H1 (cell line): ENCODE results near the gene RNASE4. TPM values are rescaled to one million over a fixed set of nuclear protein-coding genes. Genes with fewer than 3 reads are reported as not detected.
A peak's percentile ranks its signal among the peaks of the same experiment; 100 is the strongest.

Experiments used
- CTCF ChIA-PET: fragments of 300-600 bp; sonication (Branson Sonifier 250); formaldehyde crosslinking; loops from one replicate; lab custom pipeline; 2021; ENCODE audit not compliant: partially characterized antibody; lab: Charles Lee
- POLR2A ChIA-PET: fragments of 300-600 bp; sonication (Branson Sonifier 250); formaldehyde crosslinking; loops from one replicate; lab custom pipeline; 2021; ENCODE audit warnings: inconsistent platforms; ENCODE audit not compliant: partially characterized antibody; lab: Charles Lee
- DNase-seq, 2 experiments: peaks; one replicate each; pipeline versions ENCODE4 v3.0.0 to v3.0.0-alpha.2; 2010 to 2022; ENCODE audit warnings: low spot score in 2 of 2, low read depth in 1 of 2, mixed read lengths in 1 of 2
- FAIRE-seq: peaks from 2 replicates; lab custom pipeline; 2011; peaks lifted over from hg19 to GRCh38; lab: Jason Lieb, UNC
- H2AFZ ChIP-seq: 2 replicates; pipeline ENCODE4 v1.8.1; 2012; ENCODE audit warnings: low read length, inconsistent platforms
- H2AK5ac ChIP-seq: 2 replicates; pipeline ENCODE4 v1.6.1; 2013; ENCODE audit warnings: low read depth, low read length
- H2BK120ac ChIP-seq: replicated peaks from 2 replicates; pipeline ENCODE3; 2013; ENCODE audit warnings: low read depth, low read length, inconsistent platforms
- H2BK12ac ChIP-seq: 2 replicates; pipeline ENCODE4 v1.6.1; 2013; ENCODE audit warnings: low read depth, low read length
- H2BK15ac ChIP-seq: 2 replicates; pipeline ENCODE4 v1.6.1; 2013; ENCODE audit warnings: low read length
- H2BK20ac ChIP-seq: 2 replicates; pipeline ENCODE4 v1.6.1; 2013; ENCODE audit warnings: low read length
- H2BK5ac ChIP-seq: 2 replicates; pipeline ENCODE4 v1.6.1; 2013; ENCODE audit warnings: low read depth, low read length
- H3K14ac ChIP-seq: 2 replicates; pipeline ENCODE4 v1.6.1; 2013; ENCODE audit warnings: inconsistent platforms; ENCODE audit not compliant: insufficient read length
- H3K18ac ChIP-seq: 2 replicates; pipeline ENCODE4 v1.6.1; 2013; ENCODE audit warnings: low read length; ENCODE audit errors: extremely low read depth
- H3K23ac ChIP-seq: 2 replicates; pipeline ENCODE4 v1.6.1; 2013; ENCODE audit warnings: inconsistent platforms; ENCODE audit not compliant: insufficient read length
- H3K23me2 ChIP-seq: 2 replicates; pipeline ENCODE4 v1.6.1; 2013; ENCODE audit warnings: low read depth, low read length
- H3K27ac ChIP-seq: 2 replicates; pipeline ENCODE4 v1.6.1; 2011; ENCODE audit warnings: low read depth, low read length, inconsistent platforms
- H3K27me3 ChIP-seq, 4 experiments: replicated peaks in 1 of 4; 1 replicate in 1 of 4; 2 replicates in 3 of 4; pipeline versions ENCODE4 v1.6.1 to v1.8.1; 2011 to 2013; ENCODE audit warnings: low read length in 3 of 4, mild to moderate bottlenecking in 3 of 4, inconsistent platforms in 2 of 4, mixed read lengths in 2 of 4, moderate library complexity in 1 of 4; ENCODE audit not compliant: control insufficient read depth in 3 of 4, insufficient read depth in 3 of 4; ENCODE audit errors: extremely low read depth in 1 of 4
- H3K36me3 ChIP-seq, 4 experiments: 2 replicates each; pipeline versions ENCODE4 v1.6.1 to v1.8.1; 2011 to 2013; ENCODE audit warnings: mild to moderate bottlenecking in 4 of 4, low read length in 3 of 4, moderate library complexity in 2 of 4, control low read depth in 1 of 4, inconsistent platforms in 1 of 4; ENCODE audit not compliant: insufficient read depth in 4 of 4, control insufficient read depth in 2 of 4
- H3K4ac ChIP-seq: replicated peaks from 2 replicates; pipeline ENCODE3; 2013; ENCODE audit warnings: low read length, low read depth, mixed read lengths, inconsistent platforms; ENCODE audit not compliant: insufficient read length
- H3K4me1 ChIP-seq, 4 experiments: replicated peaks in 1 of 4; 1 replicate in 1 of 4; 2 replicates in 3 of 4; pipeline versions ENCODE4 v1.6.1 to v1.8.1; 2011 to 2013; ENCODE audit warnings: low read length in 3 of 4, inconsistent platforms in 2 of 4, mixed read lengths in 1 of 4; ENCODE audit not compliant: insufficient read depth in 4 of 4, control insufficient read depth in 3 of 4
- H3K4me2 ChIP-seq, 2 experiments: 2 replicates each; pipeline versions ENCODE4 v1.6.1 to v1.8.1; 2011 to 2013; ENCODE audit warnings: low read depth in 2 of 2, low read length in 2 of 2, control low read depth in 1 of 2, inconsistent platforms in 1 of 2, mild to moderate bottlenecking in 1 of 2; ENCODE audit not compliant: insufficient read depth in 1 of 2
- H3K4me3 ChIP-seq, 4 experiments: fragments of 200-600, 300-600 bp in 1 of 4; sonication (generic), shearing (Covaris generic), sonication (Bioruptor Twin) in 1 of 4; 2 replicates each; pipeline versions ENCODE4 v1.5.1 to v1.8.1; 2011 to 2016; ENCODE audit warnings: low read length in 4 of 4, low read depth in 3 of 4, control low read depth in 2 of 4, inconsistent platforms in 2 of 4, mild to moderate bottlenecking in 2 of 4, mixed read lengths in 1 of 4, moderate library complexity in 1 of 4; ENCODE audit not compliant: insufficient read depth in 2 of 4; ENCODE audit errors: extremely low read depth in 1 of 4
- H3K56ac ChIP-seq: replicated peaks from 2 replicates; pipeline ENCODE3; 2013; ENCODE audit warnings: low read depth, mild to moderate bottlenecking, mixed read lengths, low read length, inconsistent platforms; ENCODE audit not compliant: insufficient read length
- H3K79me1 ChIP-seq: 2 replicates; pipeline ENCODE4 v1.6.1; 2013; ENCODE audit warnings: low read depth, low read length, control low read depth
- H3K79me2 ChIP-seq, 2 experiments: 2 replicates each; pipeline versions ENCODE4 v1.6.1 to v1.8.1; 2012 to 2013; ENCODE audit warnings: low read length in 2 of 2, mild to moderate bottlenecking in 2 of 2, inconsistent platforms in 1 of 2; ENCODE audit not compliant: insufficient read depth in 2 of 2, control insufficient read depth in 1 of 2
- H3K9ac ChIP-seq, 4 experiments: replicated peaks in 1 of 4; 1 replicate in 1 of 4; 2 replicates in 3 of 4; pipeline versions ENCODE4 v1.6.1 to v1.8.1; 2011 to 2013; ENCODE audit warnings: low read depth in 3 of 4, low read length in 3 of 4, control low read depth in 2 of 4, mild to moderate bottlenecking in 2 of 4, moderate library complexity in 2 of 4, inconsistent platforms in 1 of 4; ENCODE audit errors: extremely low read depth in 1 of 4
- H3K9me3 ChIP-seq, 2 experiments: 2 replicates each; pipeline versions ENCODE4 v1.6.1 to v1.8.1; 2012 to 2013; ENCODE audit warnings: mild to moderate bottlenecking in 2 of 2, moderate library complexity in 2 of 2, control low read depth in 1 of 2, inconsistent platforms in 1 of 2, low read depth in 1 of 2, low read length in 1 of 2, mixed read lengths in 1 of 2; ENCODE audit not compliant: insufficient read depth in 2 of 2
- H4K20me1 ChIP-seq, 2 experiments: replicated peaks in 1 of 2; 2 replicates each; pipeline versions ENCODE3 to v1.8.1; 2011 to 2013; ENCODE audit warnings: inconsistent platforms in 2 of 2, low read length in 2 of 2, mild to moderate bottlenecking in 1 of 2; ENCODE audit not compliant: insufficient read depth in 2 of 2, control insufficient read depth in 1 of 2
- H4K5ac ChIP-seq: 2 replicates; pipeline ENCODE4 v1.6.1; 2013; ENCODE audit warnings: low read length, low read depth, mixed read lengths, inconsistent platforms; ENCODE audit not compliant: insufficient read length
- H4K8ac ChIP-seq: 2 replicates; pipeline ENCODE4 v1.8.0; 2013; ENCODE audit warnings: mild to moderate bottlenecking, moderate library complexity, low read length, inconsistent platforms; ENCODE audit not compliant: insufficient read depth; ENCODE audit errors: extremely low read depth
- H4K91ac ChIP-seq: replicated peaks from 2 replicates; pipeline ENCODE3; 2013; ENCODE audit warnings: low read length, mixed read lengths, inconsistent platforms; ENCODE audit not compliant: insufficient read length
- BACH1 ChIP-seq: IDR thresholded peaks from 2 replicates; pipeline ENCODE4 v1.6.1; 2012; ENCODE audit warnings: low read length, improper control_type of control experiment
- CEBPB ChIP-seq: IDR thresholded peaks from 2 replicates; pipeline ENCODE4 v1.6.1; 2012; ENCODE audit warnings: low read depth, low read length
- CTBP2 ChIP-seq: IDR thresholded peaks from 2 replicates; pipeline ENCODE4 v1.7.0; 2011; ENCODE audit warnings: borderline replicate concordance, mild to moderate bottlenecking, moderate library complexity, mixed read lengths, low read length; ENCODE audit not compliant: insufficient read depth, insufficient read length
- E2F6 ChIP-seq: IDR thresholded peaks from 2 replicates; pipeline ENCODE4 v1.6.1; 2012; ENCODE audit warnings: inconsistent platforms
- EGR1 ChIP-seq: IDR thresholded peaks from 2 replicates; pipeline ENCODE4 v1.6.1; 2011; ENCODE audit warnings: low read depth, low read length, borderline replicate concordance
- FOSL1 ChIP-seq: IDR thresholded peaks from 2 replicates; pipeline ENCODE4 v1.6.1; 2011; ENCODE audit warnings: mild to moderate bottlenecking, low read depth, low read length, moderate library complexity; ENCODE audit not compliant: insufficient read depth
- GTF2F1 ChIP-seq: IDR thresholded peaks from 2 replicates; pipeline ENCODE4 v1.6.1; 2012; ENCODE audit warnings: low read depth, low read length, improper control_type of control experiment, borderline replicate concordance
- POU5F1 ChIP-seq: IDR thresholded peaks from 2 replicates; pipeline ENCODE4 v1.6.1; 2011; ENCODE audit warnings: low read depth, mild to moderate bottlenecking, low read length, moderate library complexity
- SIN3A ChIP-seq, 2 experiments: IDR thresholded peaks in 1 of 2; conservative IDR thresholded peaks in 1 of 2; 2 replicates each; pipeline ENCODE4 v1.6.1; 2011 to 2012; ENCODE audit warnings: low read length in 2 of 2, improper control_type of control experiment in 1 of 2, low read depth in 1 of 2, mild to moderate bottlenecking in 1 of 2
- TAF7 ChIP-seq: optimal IDR thresholded peaks from 2 replicates; pipeline ENCODE3; 2011; ENCODE audit warnings: low read depth, mild to moderate bottlenecking, inconsistent platforms, low read length, moderate library complexity, borderline replicate concordance
- YY1 ChIP-seq: IDR thresholded peaks from 2 replicates; pipeline ENCODE4 v1.6.1; 2011; ENCODE audit warnings: low read depth, mild to moderate bottlenecking, low read length
- WGBS, 2 experiments: shearing (Covaris generic) in 1 of 2; methylation state at CpG; one replicate each; pipeline versions ENCODE4 v1.1.6 to v1.1.7; 2013 to 2015; ENCODE audit warnings: low lambda C conversion rate in 2 of 2, mixed read lengths in 2 of 2, inconsistent platforms in 1 of 2, low coverage in 1 of 2, missing lambda C conversion rate in 1 of 2; ENCODE audit not compliant: insufficient replicate concordance in 2 of 2, insufficient coverage in 1 of 2, insufficient read length in 1 of 2; ENCODE audit errors: extremely low coverage in 1 of 2, missing lambda C conversion rate in 1 of 2; 5-methylcytosine and 5-hydroxymethylcytosine counted together
- polyA plus RNA-seq, 7 experiments: library from polyadenylated mRNA; depleted of rRNA in 3 of 7; stranded (reverse) in 5 of 7; unstranded in 2 of 7; fragments of >200 nt in 5 of 7; fragments of 200-250 nt in 2 of 7; gene quantifications; 1 replicate in 5 of 7; 2 replicates in 1 of 7; 4 replicates in 1 of 7; pipeline versions ENCODE4 v1.2.1 to v1.2.3, GENCODE V29; 2011 to 2013; ENCODE audit warnings: missing spikeins in 2 of 7, mixed read lengths in 2 of 7
- total RNA-seq: library from RNA; stranded (reverse); fragmentation: NEBNext Ultra II Directional; extraction: Animal tissue kit (Norgen Biotek cat#: 25700); gene quantifications from 2 replicates; pipeline ENCODE4 v1.2.1, GENCODE V29; 2021
- TF ChIP-seq, protein P1 (sequence below): IDR thresholded peaks from 2 replicates; pipeline ENCODE4 v1.6.1; 2012; ENCODE audit warnings: inconsistent platforms

The RNASE4 gene
- total and polyA plus RNA-seq, 2 of the 8 experiments (the other 6 are each of a cell fraction or from before 2014, with no cell fraction given), result 0.61 to 3.5 TPM

DNA sequence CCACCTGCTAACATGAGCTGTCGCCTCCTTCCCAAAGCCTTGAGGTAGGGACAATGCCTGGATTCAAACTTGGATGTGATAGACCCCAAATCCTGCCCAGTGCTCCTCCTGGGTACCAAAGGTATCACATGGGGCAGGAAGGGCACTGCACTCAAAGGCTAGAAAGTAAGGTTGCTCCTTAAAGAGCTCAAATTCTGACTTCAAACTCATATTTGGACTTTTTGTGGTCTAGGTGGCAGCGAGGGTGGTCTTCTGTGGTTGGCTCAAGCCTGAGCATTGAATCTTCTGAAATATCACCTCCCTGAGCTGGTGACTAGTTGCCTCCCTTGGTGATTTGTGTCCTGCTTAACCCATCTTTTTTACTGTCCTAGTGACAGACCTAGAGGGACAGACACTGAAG, 8.3 kb upstream of the RNASE4 start:
- no peak for DNase-seq
- no peak overlapping the region for H2BK5ac ChIP-seq
- TF ChIP-seq, protein P1, sequence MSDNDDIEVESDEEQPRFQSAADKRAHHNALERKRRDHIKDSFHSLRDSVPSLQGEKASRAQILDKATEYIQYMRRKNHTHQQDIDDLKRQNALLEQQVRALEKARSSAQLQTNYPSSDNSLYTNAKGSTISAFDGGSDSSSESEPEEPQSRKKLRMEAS, result no peak
- no peak for TF ChIP-seq E2F6
- no peak for TF ChIP-seq POU5F1
- TF ChIP-seq EGR1, result no peak
- no peak for TF ChIP-seq SIN3A (conservative IDR thresholded peaks at IDR 0.05 in 1 of 2, IDR thresholded peaks at IDR 0.05 in 1 of 2; ENCODE audit: low read depth in 1 of 2, low read length in 2 of 2)
- no peak for TF ChIP-seq TAF7
- TF ChIP-seq YY1, result no peak
- no peak for TF ChIP-seq CTBP2
- TF ChIP-seq CEBPB, result no peak
- no peak for TF ChIP-seq GTF2F1
- TF ChIP-seq FOSL1, result no peak
- TF ChIP-seq BACH1, result no peak

More for the DNA sequence above, 8.3 kb upstream of the RNASE4 start:
- H3K27ac ChIP-seq, result no peak overlapping the region
- H3K4ac ChIP-seq, result no peak overlapping the region
- peaks cover 0 to 9% (median 4%) of the 10 kb centered on the region in 4 experiments; a peak in 5 of 7 replicates for H3K4me1 ChIP-seq
- H3K4me2 ChIP-seq, result no peak overlapping the region
- H2BK120ac ChIP-seq, result no peak overlapping the region
- ChIA-PET POLR2A (no interaction called here), CTCF (interaction anchor here (0.6 to 16.7 kb wide), 8 partner anchors 8 to 210 kb away, joined by 3 to 282 read pairs (median 4); no protein-coding TSS in a partner anchor)
- no peak overlapping the region for H2BK20ac ChIP-seq
- FAIRE-seq, result no peak
- H2AK5ac ChIP-seq, result no peak overlapping the region
- H3K23ac ChIP-seq, result no peak overlapping the region
- H2AFZ ChIP-seq, result peak overlapping the region; percentile 85
- H3K79me2 ChIP-seq, result no peaks in the 10 kb centered on the region
- H4K8ac ChIP-seq, result no peak overlapping the region
- no peak overlapping the region for H4K5ac ChIP-seq
- H3K9me3 ChIP-seq, result no peaks in the 10 kb centered on the region
- H3K9ac ChIP-seq, result no peak overlapping the region
- no peaks in the 10 kb centered on the region for H3K27me3 ChIP-seq
- no peak overlapping the region for H3K4me3 ChIP-seq
- H3K14ac ChIP-seq, result no peak overlapping the region
- H3K79me1 ChIP-seq, result no peaks in the 10 kb centered on the region
- H3K23me2 ChIP-seq, result peaks cover 7% of the 10 kb centered on the region
- H3K18ac ChIP-seq, result no peak overlapping the region
- no peaks in the 10 kb centered on the region for H3K36me3 ChIP-seq
- H2BK15ac ChIP-seq, result no peak overlapping the region
- H4K91ac ChIP-seq, result no peak overlapping the region
- H4K20me1 ChIP-seq, result no peaks in the 10 kb centered on the region
- 90% methylated on average over 2 of the region's 2 CpGs; no CpG with 5 or more reads in 1 of the 2 experiments for WGBS, 2 experiments
- H3K56ac ChIP-seq, result no peak overlapping the region
- no peak overlapping the region for H2BK12ac ChIP-seq
